Measurements from ENCODE around the gene ABLIM3. TPM values are rescaled to one million over a fixed set of nuclear protein-coding genes. Genes with fewer than 3 reads are reported as not detected.

ABLIM3 gene
- polyA plus RNA-seq, 1 donor from 2014 or later: 17.7 TPM

GRCh38 chr5:149301744-149302380 lies 160.6 kb downstream of the ABLIM3 start:
- Histone ChIP-seq H3K27ac (ENCODE audit: low read length) (no peak overlapping the region), H3K4me2 (ENCODE audit: low read length) (no peak overlapping the region)
- TF ChIP-seq REST (IDR thresholded peaks at IDR 0.05; ENCODE audit: borderline replicate concordance) (no peak), POLR2AphosphoS5 (IDR thresholded peaks at IDR 0.05) (no peak), TAF1 (IDR thresholded peaks at IDR 0.05; ENCODE audit: low read depth) (no peak), SMC3 (conservative IDR thresholded peaks at IDR 0.05; ENCODE audit: poor library complexity) (no peak), EP300 (conservative IDR thresholded peaks at IDR 0.05; ENCODE audit: poor library complexity, severe bottlenecking) (no peak), RAD21 (conservative IDR thresholded peaks at IDR 0.05) (no peak), MXI1 (conservative IDR thresholded peaks at IDR 0.05; ENCODE audit: poor library complexity, severe bottlenecking) (no peak), EZH2 (IDR thresholded peaks at IDR 0.05; ENCODE audit: borderline replicate concordance, insufficient read depth, low read length, poor library complexity, severe bottlenecking) (no peak)
- TF ChIP-seq, protein P1, sequence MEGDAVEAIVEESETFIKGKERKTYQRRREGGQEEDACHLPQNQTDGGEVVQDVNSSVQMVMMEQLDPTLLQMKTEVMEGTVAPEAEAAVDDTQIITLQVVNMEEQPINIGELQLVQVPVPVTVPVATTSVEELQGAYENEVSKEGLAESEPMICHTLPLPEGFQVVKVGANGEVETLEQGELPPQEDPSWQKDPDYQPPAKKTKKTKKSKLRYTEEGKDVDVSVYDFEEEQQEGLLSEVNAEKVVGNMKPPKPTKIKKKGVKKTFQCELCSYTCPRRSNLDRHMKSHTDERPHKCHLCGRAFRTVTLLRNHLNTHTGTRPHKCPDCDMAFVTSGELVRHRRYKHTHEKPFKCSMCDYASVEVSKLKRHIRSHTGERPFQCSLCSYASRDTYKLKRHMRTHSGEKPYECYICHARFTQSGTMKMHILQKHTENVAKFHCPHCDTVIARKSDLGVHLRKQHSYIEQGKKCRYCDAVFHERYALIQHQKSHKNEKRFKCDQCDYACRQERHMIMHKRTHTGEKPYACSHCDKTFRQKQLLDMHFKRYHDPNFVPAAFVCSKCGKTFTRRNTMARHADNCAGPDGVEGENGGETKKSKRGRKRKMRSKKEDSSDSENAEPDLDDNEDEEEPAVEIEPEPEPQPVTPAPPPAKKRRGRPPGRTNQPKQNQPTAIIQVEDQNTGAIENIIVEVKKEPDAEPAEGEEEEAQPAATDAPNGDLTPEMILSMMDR (IDR thresholded peaks at IDR 0.05; ENCODE audit: poor library complexity, severe bottlenecking): no peak

DNA sequence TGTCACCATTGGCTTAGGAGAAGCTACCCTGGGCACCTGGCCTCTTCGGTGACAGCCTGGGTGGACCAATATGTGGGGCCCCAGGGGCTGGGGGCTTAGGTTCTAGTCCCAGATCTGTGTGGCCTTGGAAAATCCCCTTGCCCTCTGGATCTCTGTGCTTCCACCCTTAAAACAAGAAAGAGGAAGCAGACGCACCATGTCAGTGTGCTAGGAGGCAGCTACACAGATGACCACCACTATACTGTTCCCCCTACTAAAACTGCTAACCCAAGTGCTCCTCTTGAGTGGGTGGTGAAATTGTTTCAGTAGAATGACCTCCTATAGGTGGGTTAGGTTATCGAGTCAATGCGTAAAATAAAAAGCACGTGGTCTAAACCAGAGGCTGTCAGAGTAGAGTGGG lies 161.3 kb downstream of the ABLIM3 start:
- Histone ChIP-seq H3K4me3 (ENCODE audit: low read length) (no peak overlapping the region), H4K20me1 (ENCODE audit: insufficient read depth) (no peaks in the 10 kb centered on the region), H3K27me3 (ENCODE audit: insufficient read depth, low read depth, low read length) (no peaks in the 10 kb centered on the region), H3K4me2 (ENCODE audit: low read length) (no peak overlapping the region), H3K27ac (ENCODE audit: low read length) (no peak overlapping the region), H3K9me2 (ENCODE audit: insufficient read depth, low read length) (no peaks in the 10 kb centered on the region), H2AFZ (ENCODE audit: low read depth, low read length) (no peak overlapping the region), H3F3A (ENCODE audit: insufficient read depth, low read length, poor library complexity, severe bottlenecking) (no peaks in the 10 kb centered on the region), H3K79me2 (replicated peaks; ENCODE audit: insufficient read depth, low read length) (no peaks in the 10 kb centered on the region), H3K36me3 (ENCODE audit: insufficient read depth, low read length) (no peaks in the 10 kb centered on the region), H3K9me3 (ENCODE audit: low read length) (no peaks in the 10 kb centered on the region), H3K9ac (ENCODE audit: low read length) (no peak overlapping the region)
- TF ChIP-seq SMC3 (conservative IDR thresholded peaks at IDR 0.05; ENCODE audit: poor library complexity) (no peak), EZH2 (IDR thresholded peaks at IDR 0.05; ENCODE audit: borderline replicate concordance, insufficient read depth, low read length, poor library complexity, severe bottlenecking) (no peak), MXI1 (conservative IDR thresholded peaks at IDR 0.05; ENCODE audit: poor library complexity, severe bottlenecking) (no peak), RAD21 (conservative IDR thresholded peaks at IDR 0.05) (no peak), EP300 (conservative IDR thresholded peaks at IDR 0.05; ENCODE audit: poor library complexity, severe bottlenecking) (no peak)
- TF ChIP-seq, protein P1 (IDR thresholded peaks at IDR 0.05; ENCODE audit: poor library complexity, severe bottlenecking): no peak

More at GRCh38 chr5:149301744-149302380, 160.6 kb downstream of the ABLIM3 start:
- H3K4me3 ChIP-seq (ENCODE audit: low read length): no peak overlapping the region
- no peaks in the 10 kb centered on the region for H4K20me1 ChIP-seq (ENCODE audit: insufficient read depth)
- H3K9me2 ChIP-seq (ENCODE audit: insufficient read depth, low read length): no peaks in the 10 kb centered on the region
- H3K36me3 ChIP-seq (ENCODE audit: insufficient read depth, low read length): no peaks in the 10 kb centered on the region
- H3K9ac ChIP-seq (ENCODE audit: low read length): no peak overlapping the region
- no peaks in the 10 kb centered on the region for H3K27me3 ChIP-seq (ENCODE audit: insufficient read depth, low read depth, low read length)
- no peaks in the 10 kb centered on the region for H3K9me3 ChIP-seq (ENCODE audit: low read length)
- H3K79me2 ChIP-seq (replicated peaks; ENCODE audit: insufficient read depth, low read length): no peaks in the 10 kb centered on the region
- no peaks in the 10 kb centered on the region for H3F3A ChIP-seq (ENCODE audit: insufficient read depth, low read length, poor library complexity, severe bottlenecking)
- H2AFZ ChIP-seq (ENCODE audit: low read depth, low read length): no peak overlapping the region
